Activated T-cell treated with anti-CD3 and anti-CD28 coated beads, Interleukin-2, amount 50 U/mL, for 72 hours (primary cell): Measurements from ENCODE around the gene LCOR. TPM values are rescaled to one million over a fixed set of nuclear protein-coding genes. Genes with fewer than 3 reads are reported as not detected.
"Not testable (repeated sequence)": the region's sequence is repeated elsewhere in the genome, so short reads cannot be mapped to it uniquely, and the experiment has no call there.

Experiments used
- ATAC-seq, 2 donors: fragments of 150-1000 bp; cut with Tn5 transposase; replicated peaks in 1 of 2; 2 replicates each; pipeline ENCODE4 v1.10.0; 2021; ENCODE audit warnings: moderate library complexity in 2 of 2, mild to moderate bottlenecking in 1 of 2
- DNase-seq, 2 donors: peaks; one replicate each; pipeline ENCODE4 v3.0.0; 2021 to 2022; ENCODE audit warnings: mixed read lengths in 1 of 2
- H3K27ac Mint-ChIP-seq: one replicate; pipeline ENCODE4 v1.8.0; 2022; ENCODE audit warnings: mild to moderate bottlenecking, moderate library complexity, mixed read lengths
- H3K27me3 Mint-ChIP-seq: one replicate; pipeline ENCODE4 v1.8.0; 2022; ENCODE audit warnings: low read depth, mixed read lengths
- H3K36me3 Mint-ChIP-seq, 2 donors: one replicate each; pipeline ENCODE4 v1.8.0; 2022; ENCODE audit warnings: mixed read lengths in 2 of 2, mild to moderate bottlenecking in 1 of 2; ENCODE audit not compliant: insufficient read depth in 2 of 2
- H3K4me1 Mint-ChIP-seq: one replicate; pipeline ENCODE4 v1.8.0; 2022; ENCODE audit warnings: low read depth, mixed read lengths
- H3K4me3 Mint-ChIP-seq, 2 donors: one replicate each; pipeline ENCODE4 v1.8.0; 2022; ENCODE audit warnings: mild to moderate bottlenecking in 2 of 2, mixed read lengths in 2 of 2, moderate library complexity in 2 of 2
- H3K9me3 Mint-ChIP-seq, 2 donors: one replicate each; pipeline ENCODE4 v1.8.0; 2022; ENCODE audit warnings: mixed read lengths in 2 of 2
- total RNA-seq, 2 donors: library from RNA; stranded (reverse); gene quantifications; one replicate each; pipeline ENCODE4 v1.2.3, GENCODE V29; 2022

LCOR gene
- 10 to 100 TPM; 24.0 to 33.3 TPM for total RNA-seq

GRCh38 chr10:96831867-96832720 lies at the start of gene LCOR:
Gene LCOR, plus strand, starts transcription at chr10:96832298. Its CDS starts 116,760 bp downstream, at chr10:96949058.
- H3K27ac Mint-ChIP-seq, result peak within 1 kb of the TSS; percentile 98
- ATAC-seq, result peak; percentile 79 to 80
- peaks cover 54% of the 10 kb centered on the region for H3K4me1 Mint-ChIP-seq
- H3K9me3 Mint-ChIP-seq, result no peaks in the 10 kb centered on the region
- DNase-seq, result peak; percentile 87 to 89
- H3K36me3 Mint-ChIP-seq, result peaks cover 0 to 4% of the 10 kb centered on the region in 2 donors
- H3K4me3 Mint-ChIP-seq, result peak within 1 kb of the TSS; percentile 92 to 93
- H3K27me3 Mint-ChIP-seq, result no peaks in the 10 kb centered on the region

- Mint-ChIP-seq H3K27me3 (peaks cover 12% of the 10 kb centered on the region), H3K4me1 (no peaks in the 10 kb centered on the region), H3K27ac (no peak overlapping the region), H3K36me3 (no peaks in the 10 kb centered on the region), H3K9me3 (no peaks in the 10 kb centered on the region), H3K4me3 (no peak overlapping the region)
- no peak for ATAC-seq
- no peak for DNase-seq
Observed at GRCh38 chr10:96784253-96784652, 47.8 kb upstream of the LCOR start.

DNA sequence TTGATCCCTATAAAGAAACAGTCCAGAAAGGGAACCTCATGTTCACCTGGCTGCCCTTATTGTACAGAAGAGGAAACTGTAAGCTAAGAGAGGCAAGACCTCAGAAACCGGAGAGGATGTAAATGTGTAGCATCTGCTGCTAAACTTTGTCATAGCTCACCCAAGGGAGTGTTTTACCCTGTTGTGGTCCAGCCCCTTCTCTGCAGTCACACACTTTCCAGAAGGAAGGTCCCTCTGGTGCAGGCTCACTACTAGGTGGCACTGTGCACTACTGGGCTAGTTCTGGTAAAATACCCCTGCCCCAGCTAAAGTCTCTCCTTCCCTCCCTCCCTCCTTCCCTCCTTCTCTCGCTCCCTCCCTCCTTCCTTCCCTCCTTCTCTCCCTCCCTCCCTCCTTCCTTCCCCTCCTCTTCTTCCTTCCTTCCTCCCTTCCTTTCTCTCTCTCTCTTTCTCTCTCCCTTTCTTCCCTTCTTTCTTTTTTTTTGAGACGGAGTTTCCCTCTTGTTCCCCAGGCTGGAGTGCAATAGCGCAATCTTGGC lies 42.5 kb upstream of the LCOR start:
- no peak for ATAC-seq
- DNase-seq, result no peak
- no peaks in the 10 kb centered on the region for H3K4me1 Mint-ChIP-seq
- no peak overlapping the region for H3K4me3 Mint-ChIP-seq
- H3K27me3 Mint-ChIP-seq, result peaks cover 50% of the 10 kb centered on the region
- no peaks in the 10 kb centered on the region for H3K36me3 Mint-ChIP-seq
- no peak overlapping the region for H3K27ac Mint-ChIP-seq
- H3K9me3 Mint-ChIP-seq, result no peaks in the 10 kb centered on the region

GRCh38 chr10:96791902-96792301 lies 40.2 kb upstream of the LCOR start:
- Mint-ChIP-seq H3K27me3 (peaks cover 45% of the 10 kb centered on the region), H3K4me3 (no peak overlapping the region), H3K36me3 (no peaks in the 10 kb centered on the region), H3K27ac (no peak overlapping the region), H3K9me3 (no peaks in the 10 kb centered on the region), H3K4me1 (no peaks in the 10 kb centered on the region)
- no peak for ATAC-seq
- DNase-seq, result no peak

GRCh38 chr10:96794836-96795733 lies 37.0 kb upstream of the LCOR start:
- no peak overlapping the region for H3K27ac Mint-ChIP-seq
- H3K9me3 Mint-ChIP-seq, result no peaks in the 10 kb centered on the region
- ATAC-seq (no peak), DNase-seq (no peak)
- no peaks in the 10 kb centered on the region for H3K4me1 Mint-ChIP-seq
- H3K36me3 Mint-ChIP-seq, result no peaks in the 10 kb centered on the region
- H3K27me3 Mint-ChIP-seq, result peaks cover 34% of the 10 kb centered on the region
- no peak overlapping the region for H3K4me3 Mint-ChIP-seq

DNA sequence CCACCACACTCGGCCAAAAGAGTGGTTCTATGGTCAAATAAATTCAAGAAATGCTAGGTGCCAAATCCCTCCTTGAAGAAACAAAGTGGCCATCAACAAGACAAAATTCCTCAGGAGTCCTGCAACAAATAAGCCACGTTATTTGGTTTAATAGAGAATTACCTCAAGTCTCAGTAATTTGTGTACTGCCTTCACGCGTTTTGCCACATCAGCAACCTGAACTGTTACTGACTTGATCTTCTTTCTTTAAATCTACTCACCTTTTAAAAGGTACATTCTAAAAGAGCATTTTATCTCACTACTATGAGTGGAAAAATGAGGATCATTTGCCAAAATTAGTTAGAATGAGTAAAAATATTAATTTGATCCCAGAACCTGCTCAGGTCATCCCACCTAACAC lies 34.6 kb upstream of the LCOR start:
- DNase-seq (no peak), ATAC-seq (no peak)
- Mint-ChIP-seq H3K4me3 (no peak overlapping the region), H3K9me3 (no peaks in the 10 kb centered on the region), H3K36me3 (no peaks in the 10 kb centered on the region), H3K27ac (no peak overlapping the region), H3K27me3 (peaks cover 14% of the 10 kb centered on the region), H3K4me1 (no peaks in the 10 kb centered on the region)

- H3K9me3 Mint-ChIP-seq, result no peaks in the 10 kb centered on the region
- H3K27ac Mint-ChIP-seq, result no peak overlapping the region
- H3K27me3 Mint-ChIP-seq, result peaks cover 12% of the 10 kb centered on the region
- no peak overlapping the region for H3K4me3 Mint-ChIP-seq
- ATAC-seq, result no peak
- no peak for DNase-seq
- H3K36me3 Mint-ChIP-seq, result peaks cover 0 to 1% of the 10 kb centered on the region in 2 donors
- H3K4me1 Mint-ChIP-seq, result no peaks in the 10 kb centered on the region
Observed at GRCh38 chr10:96803288-96803664, 28.8 kb upstream of the LCOR start.

DNA sequence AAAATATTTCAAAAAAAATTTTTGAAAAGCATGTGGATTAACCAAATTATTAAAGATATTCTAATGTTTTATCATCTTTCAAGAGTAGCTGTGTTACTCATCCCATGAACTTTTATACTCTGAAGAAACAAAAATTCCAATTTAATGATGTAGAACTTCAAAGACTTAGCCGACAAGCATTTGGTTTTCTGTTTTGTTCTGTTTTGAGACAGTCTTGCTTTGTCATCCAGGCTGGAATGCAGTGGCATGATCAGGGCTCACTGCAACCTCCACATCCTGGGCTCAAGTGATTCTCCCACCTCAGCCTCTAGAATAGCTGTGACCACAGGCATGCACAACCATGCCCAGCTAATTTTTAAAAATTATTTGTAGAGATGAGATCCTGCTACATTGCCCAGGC lies 17.8 kb upstream of the LCOR start:
- Mint-ChIP-seq H3K9me3 (no peaks in the 10 kb centered on the region), H3K36me3 (no peaks in the 10 kb centered on the region), H3K27ac (no peak overlapping the region), H3K27me3 (peaks cover 7% of the 10 kb centered on the region), H3K4me3 (no peak overlapping the region), H3K4me1 (no peaks in the 10 kb centered on the region)
- DNase-seq, result no peak
- ATAC-seq, result no peak

DNA sequence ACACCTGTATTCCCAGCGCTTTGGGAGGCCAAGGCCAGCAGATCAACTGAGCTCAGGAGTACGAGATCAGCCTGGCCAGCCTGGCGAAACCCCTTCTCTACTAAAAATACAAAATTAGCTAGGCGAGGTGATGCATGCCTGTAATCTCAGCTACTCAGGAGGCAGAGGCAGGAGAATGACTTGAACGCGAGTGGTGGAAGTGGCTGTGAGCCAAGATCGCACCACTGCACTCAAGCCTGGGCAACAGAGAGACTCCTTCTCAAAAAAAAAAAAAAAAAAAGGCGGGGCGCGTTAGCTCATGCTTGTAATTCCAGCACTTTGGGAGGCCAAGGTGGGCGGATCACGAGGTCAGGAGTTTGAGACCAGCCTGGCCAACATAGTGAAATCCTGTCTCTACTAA lies 13.1 kb upstream of the LCOR start:
- not testable (repeated sequence) for H3K9me3 Mint-ChIP-seq, H3K4me3 Mint-ChIP-seq, H3K27ac Mint-ChIP-seq, H3K4me1 Mint-ChIP-seq, H3K36me3 Mint-ChIP-seq, H3K27me3 Mint-ChIP-seq, ATAC-seq, DNase-seq

DNA sequence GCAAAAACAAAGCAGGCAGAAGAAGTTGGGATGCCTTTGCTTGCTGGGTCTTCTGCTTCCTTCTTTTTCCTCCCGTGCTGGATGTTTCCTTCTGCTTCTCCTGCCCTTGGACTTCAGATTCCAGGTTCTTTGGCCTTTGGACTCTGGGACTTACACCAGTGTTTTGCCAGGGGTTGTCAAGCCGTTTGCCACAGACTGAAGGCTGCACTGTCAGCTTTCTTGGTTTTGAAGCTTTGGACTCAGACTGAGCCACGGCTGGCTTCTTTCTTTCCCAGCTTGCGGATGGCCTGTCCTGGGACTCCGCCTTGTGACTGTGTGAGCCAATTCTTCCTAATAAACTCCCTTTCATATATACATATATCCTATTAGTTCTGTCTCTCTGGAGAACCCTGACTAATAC lies 11.3 kb upstream of the LCOR start:
- no peaks in the 10 kb centered on the region for H3K9me3 Mint-ChIP-seq
- DNase-seq (no peak), ATAC-seq (no peak)
- H3K4me1 Mint-ChIP-seq, result no peaks in the 10 kb centered on the region
- H3K27ac Mint-ChIP-seq, result no peak overlapping the region
- no peak overlapping the region for H3K4me3 Mint-ChIP-seq
- H3K36me3 Mint-ChIP-seq, result no peaks in the 10 kb centered on the region
- no peaks in the 10 kb centered on the region for H3K27me3 Mint-ChIP-seq

GRCh38 chr10:96826438-96826837 lies 5.7 kb upstream of the LCOR start:
- Mint-ChIP-seq H3K4me1 (peaks cover 16% of the 10 kb centered on the region), H3K9me3 (no peaks in the 10 kb centered on the region), H3K36me3 (no peaks in the 10 kb centered on the region), H3K4me3 (no peak overlapping the region), H3K27me3 (no peaks in the 10 kb centered on the region), H3K27ac (no peak overlapping the region)
- no peak for ATAC-seq
- DNase-seq, result no peak

- no peaks in the 10 kb centered on the region for H3K9me3 Mint-ChIP-seq
- H3K27ac Mint-ChIP-seq, result no peak overlapping the region
- no peak for DNase-seq
- H3K36me3 Mint-ChIP-seq, result no peaks in the 10 kb centered on the region
- no peak for ATAC-seq
- no peaks in the 10 kb centered on the region for H3K27me3 Mint-ChIP-seq
- peaks cover 23% of the 10 kb centered on the region for H3K4me1 Mint-ChIP-seq
- H3K4me3 Mint-ChIP-seq, result no peak overlapping the region
Observed at GRCh38 chr10:96828609-96829008, 3.5 kb upstream of the LCOR start.
